Activated CD8-positive, alpha-beta T cell treated with anti-CD3 and anti-CD28 coated beads for 36 hours (primary cell): ENCODE measurements around the gene C11orf97. TPM values are rescaled to one million over a fixed set of nuclear protein-coding genes. Genes with fewer than 3 reads are reported as not detected.

Experiments used
- ATAC-seq: fragments of 200-7000 bp; cut with Tn5 transposase; one replicate; pipeline ENCODE4 v1.10.0; 2021; ENCODE audit warnings: mild to moderate bottlenecking, moderate library complexity
- CTCF ChIA-PET: fragments of 350-600 bp; sonication (Branson Sonifier 250); formaldehyde crosslinking; loops from one replicate; lab custom pipeline; 2021; ENCODE audit warnings: antibody characterized with exemption; lab: Charles Lee
- POLR2A ChIA-PET: fragments of 350-600 bp; sonication (Branson Sonifier 250); formaldehyde crosslinking; loops from one replicate; lab custom pipeline; 2021; ENCODE audit warnings: antibody characterized with exemption; lab: Charles Lee
- DNase-seq: peaks from one replicate; pipeline ENCODE4 v3.0.0-alpha.2; 2020
- H3K27ac Mint-ChIP-seq: one replicate; pipeline ENCODE4 v1.8.0; 2021; ENCODE audit warnings: mild to moderate bottlenecking, mixed read lengths
- H3K27me3 Mint-ChIP-seq: one replicate; pipeline ENCODE4 v1.8.0; 2021; ENCODE audit warnings: mixed read lengths
- H3K36me3 Mint-ChIP-seq: one replicate; pipeline ENCODE4 v1.8.0; 2021; ENCODE audit warnings: low read depth, mixed read lengths
- H3K4me1 Mint-ChIP-seq: one replicate; pipeline ENCODE4 v1.8.0; 2021; ENCODE audit warnings: low read depth, mixed read lengths
- H3K4me3 Mint-ChIP-seq: one replicate; pipeline ENCODE4 v1.8.0; 2021; ENCODE audit warnings: mild to moderate bottlenecking, moderate library complexity, mixed read lengths
- H3K9me3 Mint-ChIP-seq: one replicate; pipeline ENCODE4 v1.8.0; 2021; ENCODE audit warnings: mixed read lengths
- CTCF ChIP-seq: fragments of 200-600 bp; IDR thresholded peaks from one replicate; pipeline ENCODE4 v1.8.0; 2022; ENCODE audit warnings: antibody characterized with exemption, mild to moderate bottlenecking
- intact Hi-C: fragments of 100-400 bp; cut with micrococcal nuclease; formaldehyde crosslinking; loops from one replicate; pipeline ENCODE4 v1.10.0; 2022
- total RNA-seq, 2 experiments: library from RNA; stranded (reverse); gene quantifications; one replicate each; pipeline ENCODE4 v1.2.3, GENCODE V29; 2021

Gene C11orf97
- total RNA-seq, 2 experiments from 2014 or later = not detected

- POLR2A ChIA-PET = no interaction called here
- Mint-ChIP-seq H3K36me3 (no peaks in the 10 kb centered on the region), H3K27me3 (no peaks in the 10 kb centered on the region), H3K9me3 (no peaks in the 10 kb centered on the region), H3K27ac (no peak overlapping the region), H3K4me1 (no peaks in the 10 kb centered on the region), H3K4me3 (no peak overlapping the region)
- TF ChIP-seq CTCF = no peak
- intact Hi-C loops = no loop called here
- no peak for DNase-seq
- CTCF ChIA-PET = no interaction called here
- no peak for ATAC-seq
Measured at GRCh38 chr11:94557421-94557820, 45.2 kb downstream of the C11orf97 start.

GRCh38 chr11:94557992-94558391 lies 45.7 kb downstream of the C11orf97 start:
- no peaks in the 10 kb centered on the region for H3K9me3 Mint-ChIP-seq
- ChIA-PET CTCF (no interaction called here), POLR2A (no interaction called here)
- no peaks in the 10 kb centered on the region for H3K4me1 Mint-ChIP-seq
- no peak overlapping the region for H3K27ac Mint-ChIP-seq
- TF ChIP-seq CTCF = no peak
- intact Hi-C loops = no loop called here
- DNase-seq = no peak
- H3K27me3 Mint-ChIP-seq = no peaks in the 10 kb centered on the region
- no peak for ATAC-seq
- H3K36me3 Mint-ChIP-seq = no peaks in the 10 kb centered on the region
- no peak overlapping the region for H3K4me3 Mint-ChIP-seq

GRCh38 chr11:94558468-94558867 lies 46.2 kb downstream of the C11orf97 start:
- H3K4me3 Mint-ChIP-seq = no peak overlapping the region
- CTCF ChIA-PET = no interaction called here

GRCh38 chr11:94558932-94559331 lies 46.7 kb downstream of the C11orf97 start:
- ATAC-seq = no peak
- no peaks in the 10 kb centered on the region for H3K36me3 Mint-ChIP-seq
- H3K27me3 Mint-ChIP-seq = no peaks in the 10 kb centered on the region
- no peak overlapping the region for H3K27ac Mint-ChIP-seq
- no peak overlapping the region for H3K4me3 Mint-ChIP-seq
- no peak for DNase-seq
- ChIA-PET CTCF (no interaction called here), POLR2A (no interaction called here)
- no peak for TF ChIP-seq CTCF
- intact Hi-C loops = no loop called here
- no peaks in the 10 kb centered on the region for H3K4me1 Mint-ChIP-seq
- H3K9me3 Mint-ChIP-seq = no peaks in the 10 kb centered on the region

More at GRCh38 chr11:94558468-94558867, 46.2 kb downstream of the C11orf97 start:
- intact Hi-C loops = no loop called here
- H3K27me3 Mint-ChIP-seq = no peaks in the 10 kb centered on the region
- H3K4me1 Mint-ChIP-seq = no peaks in the 10 kb centered on the region
- H3K27ac Mint-ChIP-seq = no peak overlapping the region
- TF ChIP-seq CTCF = no peak
- no peak for DNase-seq
- no peak for ATAC-seq
- H3K36me3 Mint-ChIP-seq = no peaks in the 10 kb centered on the region
- POLR2A ChIA-PET = no interaction called here
- no peaks in the 10 kb centered on the region for H3K9me3 Mint-ChIP-seq

- H3K27me3 Mint-ChIP-seq = no peaks in the 10 kb centered on the region
- CTCF ChIA-PET = no interaction called here
- no peak for DNase-seq
- no peaks in the 10 kb centered on the region for H3K4me1 Mint-ChIP-seq
- no peaks in the 10 kb centered on the region for H3K36me3 Mint-ChIP-seq
- no peak overlapping the region for H3K4me3 Mint-ChIP-seq
- POLR2A ChIA-PET = no interaction called here
- intact Hi-C loops = no loop called here
- no peaks in the 10 kb centered on the region for H3K9me3 Mint-ChIP-seq
- ATAC-seq = no peak
- no peak for TF ChIP-seq CTCF
- H3K27ac Mint-ChIP-seq = no peak overlapping the region
Measured at GRCh38 chr11:94559361-94559760, 47.1 kb downstream of the C11orf97 start.
